HL-60 (cell line): Measurements from ENCODE around the gene S100PBP.

ENCODE experiments used
- CTCF ChIP-seq: IDR thresholded peaks from one replicate; pipeline ENCODE4 v1.5.1; 2011; ENCODE audit warnings: low read length, control low read depth, inconsistent platforms; ENCODE audit not compliant: insufficient read depth
- GABPA ChIP-seq: IDR thresholded peaks from 2 replicates; pipeline ENCODE4 v1.6.1; 2012; ENCODE audit warnings: low read depth
- POLR2AphosphoS5 ChIP-seq: IDR thresholded peaks from 2 replicates; pipeline ENCODE4 v1.6.1; 2012; ENCODE audit warnings: low read depth

GRCh38 chr1:32881871-32882850, 64.7 kb downstream of the S100PBP start:
- TF ChIP-seq GABPA (no peak), CTCF (no peak), POLR2AphosphoS5 (no peak)
